ENCODE measurements around the gene BCL7C.
A peak's percentile ranks its signal among the peaks of the same experiment; 100 is the strongest.

BCL7C gene

GRCh38 chr16:30922420-30922959 lies 28.6 kb upstream of the BCL7C start:
- DNase-seq (ENCODE audit: low spot score) = peak; percentile 91

DNA sequence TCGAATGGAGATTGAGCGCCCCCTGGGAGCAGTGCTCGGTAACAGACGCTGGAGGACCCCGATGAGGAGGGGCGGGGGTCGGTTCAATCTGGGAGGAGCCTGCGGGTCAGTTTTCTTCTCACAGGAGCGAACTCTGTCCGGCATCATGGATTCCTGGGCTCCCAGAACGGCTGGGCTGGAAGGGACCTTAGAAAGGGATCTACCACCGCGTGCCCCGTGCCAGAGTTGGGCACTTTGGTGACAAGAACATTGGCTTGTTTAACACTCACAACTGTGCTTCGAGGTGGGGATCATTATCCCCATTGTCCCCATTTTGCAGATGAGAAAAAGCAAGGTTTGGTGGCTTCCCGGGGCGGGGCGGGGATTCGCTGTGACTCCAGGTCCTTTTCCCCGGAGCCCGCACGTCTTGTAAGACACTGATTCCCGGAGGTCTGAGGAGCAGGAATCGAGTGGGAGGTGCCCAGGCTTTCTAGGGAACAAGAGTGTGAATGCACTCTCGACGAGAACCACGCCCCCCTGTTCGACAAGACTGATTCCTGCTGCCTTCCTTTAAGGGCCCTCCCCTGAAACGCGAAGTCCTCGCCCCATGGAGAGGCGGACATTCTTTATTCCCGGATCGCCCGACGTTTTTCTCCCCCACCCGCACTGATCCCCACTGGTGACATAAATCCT lies 28.0 kb upstream of the BCL7C start:
- DNase-seq (ENCODE audit: low spot score) = peak; percentile 72

GRCh38 chr16:30921459-30921747 lies 27.5 kb upstream of the BCL7C start:
- no peak for DNase-seq (ENCODE audit: low spot score)

DNA sequence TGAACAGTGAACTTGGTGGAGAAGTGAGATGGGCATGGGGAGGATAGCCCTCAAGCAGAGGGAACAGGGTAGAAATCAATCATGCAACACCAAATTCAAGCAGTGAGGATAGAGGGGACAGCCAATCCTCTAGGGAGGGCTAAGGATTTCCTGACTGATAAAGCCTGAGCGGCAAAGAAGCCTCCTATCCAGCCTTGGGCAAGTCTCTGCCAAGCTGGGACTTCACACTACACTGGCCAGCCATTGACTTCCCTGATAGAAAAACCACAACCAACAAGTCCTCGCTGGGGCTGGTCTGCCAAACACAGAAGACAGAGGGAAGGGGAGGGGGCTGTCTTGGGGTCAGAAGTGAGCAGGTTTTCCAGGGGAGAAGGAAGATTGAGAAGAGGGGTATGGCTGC lies 27.0 kb upstream of the BCL7C start:
- no peak for DNase-seq (ENCODE audit: low spot score)

DNA sequence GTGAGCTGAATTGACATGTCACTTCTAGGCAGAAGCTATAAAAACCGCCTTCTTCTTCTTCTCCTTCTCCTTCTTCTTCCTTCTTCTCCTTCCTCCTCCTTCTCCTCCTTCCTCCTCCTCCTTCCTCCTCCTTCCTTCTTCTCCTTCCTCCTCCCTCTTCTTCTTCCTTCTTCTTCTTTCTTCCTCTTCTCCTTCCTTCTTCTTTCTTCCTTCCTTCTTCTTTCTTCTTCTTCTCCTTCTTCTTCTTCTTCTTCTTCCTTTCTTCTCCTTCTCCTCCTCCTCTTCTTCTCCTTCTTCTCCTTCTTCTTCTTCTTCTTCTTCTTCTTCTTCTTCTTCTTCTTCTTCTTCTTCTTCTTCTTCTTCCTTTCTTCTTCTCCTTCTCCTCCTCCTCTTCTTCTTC lies 24.7 kb upstream of the BCL7C start:
- DNase-seq (ENCODE audit: low spot score) = no peak

GRCh38 chr16:30914830-30915229 lies 21.0 kb upstream of the BCL7C start:
- DNase-seq (ENCODE audit: low spot score) = no peak

DNA sequence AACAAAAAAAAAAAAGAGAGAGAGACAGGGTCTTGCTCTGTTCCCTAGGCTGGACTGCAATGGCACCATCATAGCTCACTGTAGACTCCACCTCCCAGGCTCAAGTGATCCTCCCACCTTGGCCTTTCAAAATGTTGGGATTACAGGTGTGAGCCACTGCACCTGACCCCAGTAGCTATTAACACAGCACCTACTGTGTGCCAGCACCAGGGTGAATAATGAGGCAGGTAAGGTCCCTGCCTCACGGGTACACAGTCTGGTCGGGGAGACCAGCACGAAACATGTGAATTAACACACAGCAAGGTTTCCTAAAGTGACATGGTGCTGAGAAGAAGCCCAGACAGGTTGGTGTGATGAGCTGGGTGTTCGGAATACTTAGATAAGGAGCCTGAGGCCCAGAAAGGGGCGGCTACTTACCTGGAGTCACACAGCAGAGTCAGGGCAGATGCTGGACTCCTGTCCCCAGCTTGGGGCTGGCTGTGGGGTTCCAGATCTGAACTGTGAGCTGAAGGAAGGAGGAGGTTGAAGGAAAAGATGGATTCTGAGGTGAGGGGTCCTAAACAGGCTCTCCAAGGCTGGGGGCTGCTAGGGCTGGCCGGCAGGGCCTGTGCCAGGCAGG lies 19.0 kb upstream of the BCL7C start:
- DNase-seq (ENCODE audit: low spot score) = no peak

GRCh38 chr16:30910427-30911029 lies 16.7 kb upstream of the BCL7C start:
- no peak for DNase-seq (ENCODE audit: low spot score)

GRCh38 chr16:30907064-30907463 lies 13.2 kb upstream of the BCL7C start:
- DNase-seq (ENCODE audit: low spot score) = no peak

DNA sequence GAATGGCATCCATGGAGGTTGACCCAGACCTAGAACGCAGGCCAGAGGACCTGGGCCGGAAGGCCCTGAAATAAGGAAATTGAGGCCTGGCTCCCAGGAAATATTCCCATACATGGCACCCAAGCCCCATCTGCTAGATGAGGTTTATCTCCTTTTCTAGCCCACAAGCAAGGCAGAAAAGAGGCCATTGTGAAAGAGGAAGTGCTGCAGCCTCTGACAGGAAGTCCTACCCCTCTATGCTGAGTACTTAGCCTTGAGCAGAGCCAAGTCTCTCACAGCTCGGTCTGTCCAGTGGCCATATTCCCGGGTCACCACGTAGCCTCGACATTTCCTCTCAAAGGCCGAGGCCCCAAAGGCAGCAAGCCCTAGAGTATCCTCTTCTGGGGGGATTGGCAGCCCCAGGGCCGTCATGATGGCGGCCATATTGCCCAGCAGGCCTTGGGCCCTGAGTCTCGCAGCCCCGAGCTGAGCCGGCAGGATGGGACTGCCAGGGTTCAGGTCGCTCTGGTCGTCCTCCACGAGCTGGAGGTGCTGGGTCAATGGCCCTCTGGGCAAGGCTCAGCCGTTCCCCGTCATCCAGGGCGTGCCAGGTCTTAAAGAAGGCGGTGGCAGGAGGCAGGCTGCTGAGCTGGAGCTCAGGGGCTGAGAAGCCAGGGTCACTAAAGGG lies 10.4 kb upstream of the BCL7C start:
- no peak for DNase-seq (ENCODE audit: low spot score)

GRCh38 chr16:30903596-30903995 lies 9.7 kb upstream of the BCL7C start:
- DNase-seq (ENCODE audit: low spot score) = no peak

DNA sequence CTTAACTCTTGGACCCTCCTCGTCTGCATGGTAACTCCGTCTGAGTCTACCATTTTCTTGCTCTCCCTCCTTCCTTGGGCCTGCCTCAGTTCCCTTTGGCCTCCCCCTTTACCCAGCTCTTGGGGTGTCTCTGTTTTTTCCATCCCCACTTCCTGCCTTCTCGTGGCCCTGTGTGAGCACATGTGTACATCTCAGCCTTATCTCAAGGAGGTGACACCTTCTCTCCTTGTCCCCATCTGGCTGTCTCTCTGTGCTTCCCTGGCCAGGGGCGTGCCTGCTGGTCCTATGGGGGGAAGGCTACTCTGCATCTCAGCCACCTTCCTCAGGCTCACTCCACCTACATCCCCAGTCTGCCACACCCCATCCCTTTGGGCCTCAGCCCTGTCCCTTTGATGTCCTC lies 9.1 kb upstream of the BCL7C start:
- DNase-seq (ENCODE audit: low spot score) = no peak

- peak; percentile 83 for DNase-seq (ENCODE audit: low spot score)
Measured at GRCh38 chr16:30902029-30902972, 8.4 kb upstream of the BCL7C start.

- DNase-seq (ENCODE audit: low spot score) = no peak
Measured at GRCh38 chr16:30901201-30902028, 7.5 kb upstream of the BCL7C start.

DNA sequence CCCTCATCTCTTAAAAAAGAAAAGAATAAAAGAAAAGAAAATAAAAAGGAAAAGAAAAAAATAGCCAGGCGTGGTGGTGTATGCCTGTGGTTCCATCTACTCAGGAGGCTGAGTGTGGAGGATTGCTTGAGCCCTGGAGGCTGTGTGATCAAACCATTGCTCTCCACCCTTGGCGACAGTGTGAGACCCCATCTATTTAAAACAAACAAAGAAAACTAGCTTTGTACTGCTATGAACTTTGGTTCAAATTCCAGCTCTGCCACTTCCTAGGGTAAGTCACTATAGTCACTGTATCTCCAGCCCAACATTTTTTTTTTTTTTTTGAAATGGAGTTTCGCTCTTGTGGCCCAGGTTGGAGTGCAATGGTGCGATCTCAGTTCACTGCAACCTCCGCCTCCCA lies 6.7 kb upstream of the BCL7C start:
- DNase-seq (ENCODE audit: low spot score) = no peak

- DNase-seq (ENCODE audit: low spot score) = no peak
Measured at GRCh38 chr16:30899794-30900193, 5.9 kb upstream of the BCL7C start.

DNA sequence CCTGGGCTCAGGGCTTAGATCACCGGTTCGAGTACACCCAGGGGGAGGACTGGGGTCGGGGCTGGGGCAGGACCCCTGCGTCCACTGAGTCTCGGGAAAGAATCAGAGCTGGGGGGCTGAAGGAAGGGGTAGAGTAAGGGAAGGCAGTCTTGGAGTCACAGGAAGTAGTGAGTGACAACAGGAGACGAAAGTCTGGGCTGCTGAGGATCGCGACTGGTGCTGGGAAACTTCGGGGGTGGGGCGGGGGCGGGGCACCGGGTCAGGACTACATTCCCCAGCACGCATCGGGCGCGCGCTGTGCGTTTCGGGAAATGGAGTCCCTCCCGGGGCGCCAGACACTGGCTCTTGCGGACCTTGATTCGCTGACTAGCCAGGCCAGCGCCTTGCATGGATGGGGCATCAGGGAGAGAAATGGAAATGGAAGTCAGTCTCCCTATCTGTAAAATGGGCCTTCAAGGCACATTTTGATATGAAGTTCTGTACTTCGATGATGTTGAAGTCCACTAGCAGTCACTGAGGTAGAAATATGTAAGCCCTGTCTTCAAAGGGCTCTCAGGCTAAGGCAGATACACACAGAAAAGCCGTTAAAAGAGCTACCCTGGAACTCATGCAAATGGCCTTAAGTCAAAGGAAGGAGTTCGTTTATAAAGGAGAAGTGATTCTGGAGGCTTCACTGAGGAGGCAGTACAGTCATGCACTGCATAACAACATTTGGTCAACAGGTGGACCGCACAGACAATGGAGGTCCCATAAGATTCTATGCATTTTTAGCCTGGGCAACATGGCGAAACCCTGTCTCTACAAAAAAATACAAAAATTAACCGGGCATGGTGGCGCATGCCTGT lies 3.2 kb upstream of the BCL7C start:
- DNase-seq (ENCODE audit: low spot score) = peak; percentile 83

- DNase-seq (ENCODE audit: low spot score) = no peak
Measured at GRCh38 chr16:30896261-30896888, 2.5 kb upstream of the BCL7C start, which contains the start of gene CTF1. TSS of gene CTF1 (plus strand) at chr16:30896614. CDS start at chr16:30896644, 30 bp downstream.

GRCh38 chr16:30895627-30896260 lies 1.9 kb upstream of the BCL7C start:
- no peak for DNase-seq (ENCODE audit: low spot score)

All from HuH-7.5 (cell line).